ENCODE measurements around the gene PRICKLE3. TPM values are rescaled to one million over a fixed set of nuclear protein-coding genes. Genes with fewer than 3 reads are reported as not detected.

PRICKLE3 gene
- 10 to 100 TPM in 1 of 2 donors, 1 to 10 TPM in 1; 7.5 to 13.2 TPM for total RNA-seq

GRCh38 chrX:49186125-49187027, at the start of gene PRICKLE3:
PRICKLE3 (minus strand) TSS chrX:49186373; CDS start chrX:49186297, 76 bp downstream.
- intact Hi-C loops (cut with DNase I), result no loop called here
- H3K4me3 ChIP-seq, result peak within 1 kb of the TSS in 1 of 2 donors; percentile 41
- TF ChIP-seq CTCF (IDR thresholded peaks at IDR 0.05), result peak in 3 of 7 experiments; percentile 37 to 61 (median 46)
- TF ChIP-seq POLR2A (IDR thresholded peaks at IDR 0.05), result peak; percentile 47 to 73 (median 68)
- H3K36me3 ChIP-seq (replicated peaks in 1 of 2; ENCODE audit: insufficient read depth in 1 of 2, low read depth in 2 of 2), result no peaks in the 10 kb centered on the region
- H3K27me3 ChIP-seq, result no peaks in the 10 kb centered on the region
- H3K4me1 ChIP-seq, result peaks cover 16% of the 10 kb centered on the region
- peak; percentile 27 for ATAC-seq
- DNase-seq, result peak; percentile 84 to 92 (median 88)
- H3K27ac ChIP-seq, result peak within 1 kb of the TSS; percentile 45 to 84 (median 70)
- 34 to 37% methylated on average over 12 to 19 of the region's 62 CpGs for WGBS, 2 donors
- no peaks in the 10 kb centered on the region for H3K9me3 ChIP-seq

- Histone ChIP-seq H3K27ac (no peak overlapping the region), H3K4me1 (peaks cover 10% of the 10 kb centered on the region), H3K27me3 (no peaks in the 10 kb centered on the region), H3K36me3 (replicated peaks in 1 of 2; ENCODE audit: insufficient read depth in 1 of 2, low read depth in 2 of 2) (no peaks in the 10 kb centered on the region), H3K9me3 (no peaks in the 10 kb centered on the region), H3K4me3 (no peak overlapping the region)
- ATAC-seq, result no peak
- WGBS, 2 donors, result 62 to 68% methylated on average over 4 to 26 of the region's 56 CpGs
- TF ChIP-seq CTCF (IDR thresholded peaks at IDR 0.05) (no peak), POLR2A (IDR thresholded peaks at IDR 0.05) (no peak)
- DNase-seq, result no peak
- intact Hi-C loops (cut with DNase I), result no loop called here
Measured at GRCh38 chrX:49233887-49234555, 47.8 kb upstream of the PRICKLE3 start.

- ATAC-seq (no peak), DNase-seq (no peak)
- no peak for TF ChIP-seq POLR2A (IDR thresholded peaks at IDR 0.05)
- TF ChIP-seq CTCF (IDR thresholded peaks at IDR 0.05), result no peak
- Histone ChIP-seq H3K4me3 (no peak within 1 kb of the TSS), H3K27ac (no peak within 1 kb of the TSS), H3K9me3 (no peaks in the 10 kb centered on the region), H3K4me1 (peaks cover 10% of the 10 kb centered on the region), H3K27me3 (no peaks in the 10 kb centered on the region), H3K36me3 (replicated peaks in 1 of 2; ENCODE audit: insufficient read depth in 1 of 2, low read depth in 2 of 2) (no peaks in the 10 kb centered on the region)
- 71% methylated on average over 5 to 8 of the region's 9 CpGs for WGBS, 2 donors
- intact Hi-C loops (cut with DNase I), result no loop called here
Measured at GRCh38 chrX:49233176-49233575, 47.0 kb upstream of the PRICKLE3 start, which contains the start of gene CACNA1F. CACNA1F (minus strand) TSS chrX:49233340; CDS start chrX:49233309, 31 bp downstream.

- no peak overlapping the region for H3K27ac ChIP-seq
- intact Hi-C loops (cut with DNase I), result no loop called here
- ATAC-seq (no peak), DNase-seq (no peak)
- no peaks in the 10 kb centered on the region for H3K36me3 ChIP-seq (replicated peaks in 1 of 2; ENCODE audit: insufficient read depth in 1 of 2, low read depth in 2 of 2)
- no peaks in the 10 kb centered on the region for H3K27me3 ChIP-seq
- WGBS, 2 donors, result 84 to 85% methylated on average over 2 of the region's 2 CpGs
- H3K9me3 ChIP-seq, result no peaks in the 10 kb centered on the region
- H3K4me1 ChIP-seq, result peaks cover 10% of the 10 kb centered on the region
- no peak for TF ChIP-seq CTCF (IDR thresholded peaks at IDR 0.05)
- TF ChIP-seq POLR2A (IDR thresholded peaks at IDR 0.05), result no peak
- no peak overlapping the region for H3K4me3 ChIP-seq
Measured at GRCh38 chrX:49232525-49232924, 46.4 kb upstream of the PRICKLE3 start.
